Measurements from ENCODE around the gene MRTFB. TPM values are rescaled to one million over a fixed set of nuclear protein-coding genes. Genes with fewer than 3 reads are reported as not detected.

The MRTFB gene
- total RNA-seq, 1 donor from 2014 or later = 46.6 TPM

GRCh38 chr16:14307527-14308367 is 236.6 kb downstream of the MRTFB start:
- no peak for DNase-seq (ENCODE audit: low spot score)

- no peak for DNase-seq (ENCODE audit: low spot score)
These were observed 237.2 kb downstream of the MRTFB start for GRCh38 chr16:14308368-14308723.

GRCh38 chr16:14309001-14309886 is 238.1 kb downstream of the MRTFB start:
- no peak for DNase-seq (ENCODE audit: low spot score)

- no peak for DNase-seq (ENCODE audit: low spot score)
These were observed 238.8 kb downstream of the MRTFB start for GRCh38 chr16:14309906-14310305.

GRCh38 chr16:14310519-14310991 is 239.4 kb downstream of the MRTFB start:
- DNase-seq (ENCODE audit: low spot score) = no peak

GRCh38 chr16:14314116-14314515 is 243.0 kb downstream of the MRTFB start:
- no peak for DNase-seq (ENCODE audit: low spot score)

GRCh38 chr16:14315683-14316320 is 244.7 kb downstream of the MRTFB start:
- DNase-seq (ENCODE audit: low spot score) = no peak

Other genes with a start within 250 kb of the MRTFB start
- 11.9 TPM for gene ERCC4, start 151.2 kb upstream of the MRTFB start, total RNA-seq

All from mucosa of gallbladder (tissue), 1 donor.